Naive thymus-derived CD4-positive, alpha-beta T cell (primary cell): ENCODE measurements around the gene FGD4. TPM values are rescaled to one million over a fixed set of nuclear protein-coding genes. Genes with fewer than 3 reads are reported as not detected.
A peak's percentile ranks its signal among the peaks of the same experiment; 100 is the strongest.

Experiments
- ATAC-seq: fragments of 150-1000 bp; cut with Tn5 transposase; 2 replicates; pipeline ENCODE4 v1.10.0; 2021; ENCODE audit warnings: mild to moderate bottlenecking, moderate library complexity
- CTCF ChIA-PET: fragments of 350-600 bp; sonication (Branson Sonifier 250); formaldehyde crosslinking; loops from one replicate; lab custom pipeline; 2021; ENCODE audit warnings: antibody characterized with exemption; lab: Charles Lee
- POLR2A ChIA-PET: fragments of 350-600 bp; sonication (Branson Sonifier 250); formaldehyde crosslinking; loops from one replicate; lab custom pipeline; 2021; ENCODE audit warnings: antibody characterized with exemption, inconsistent platforms; lab: Charles Lee
- DNase-seq, 9 donors: peaks; one replicate each; pipeline versions ENCODE4 v3.0.0 to v3.0.0-alpha.2; 2020 to 2022; ENCODE audit warnings: mixed read lengths in 1 of 9
- H3K27ac ChIP-seq: one replicate; pipeline ENCODE4 v1.7.0; 2013; ENCODE audit warnings: mild to moderate bottlenecking, low read depth, low read length, moderate library complexity
- H3K27me3 ChIP-seq, 2 donors: one replicate each; pipeline ENCODE4 v1.7.0; 2013; ENCODE audit warnings: low read length in 2 of 2, mild to moderate bottlenecking in 2 of 2, moderate library complexity in 2 of 2; ENCODE audit not compliant: control insufficient read depth in 2 of 2, insufficient read depth in 2 of 2
- H3K36me3 ChIP-seq, 3 experiments: 1 replicate in 2 of 3; 2 replicates in 1 of 3; pipeline ENCODE4 v1.7.0; 2013; ENCODE audit warnings: low read length in 3 of 3, mild to moderate bottlenecking in 3 of 3, moderate library complexity in 1 of 3; ENCODE audit not compliant: insufficient read depth in 3 of 3, control insufficient read depth in 2 of 3
- H3K4me1 ChIP-seq, 2 donors: one replicate each; pipeline ENCODE4 v1.7.0; 2013; ENCODE audit warnings: low read length in 2 of 2, mild to moderate bottlenecking in 2 of 2, moderate library complexity in 1 of 2; ENCODE audit not compliant: control insufficient read depth in 2 of 2, insufficient read depth in 2 of 2
- H3K4me3 ChIP-seq: 2 replicates; pipeline ENCODE4 v1.7.0; 2013; ENCODE audit warnings: mild to moderate bottlenecking, low read length
- H3K9me3 ChIP-seq, 3 experiments: 1 replicate in 2 of 3; 2 replicates in 1 of 3; pipeline ENCODE4 v1.7.0; 2013; ENCODE audit warnings: low read length in 3 of 3; ENCODE audit not compliant: control insufficient read depth in 2 of 3
- H3K27ac Mint-ChIP-seq, 9 donors: one replicate each; pipeline ENCODE4 v1.8.0; 2020 to 2022; ENCODE audit warnings: mixed read lengths in 9 of 9, mild to moderate bottlenecking in 8 of 9, moderate library complexity in 5 of 9, inconsistent platforms in 2 of 9
- H3K27me3 Mint-ChIP-seq, 5 donors: one replicate each; pipeline ENCODE4 v1.8.0; 2021 to 2022; ENCODE audit warnings: mixed read lengths in 5 of 5, mild to moderate bottlenecking in 1 of 5
- H3K36me3 Mint-ChIP-seq, 5 donors: one replicate each; pipeline ENCODE4 v1.8.0; 2020 to 2022; ENCODE audit warnings: mixed read lengths in 5 of 5, mild to moderate bottlenecking in 3 of 5, inconsistent platforms in 1 of 5
- H3K4me1 Mint-ChIP-seq, 7 donors: one replicate each; pipeline ENCODE4 v1.8.0; 2020 to 2022; ENCODE audit warnings: mixed read lengths in 7 of 7, mild to moderate bottlenecking in 3 of 7, inconsistent platforms in 1 of 7
- H3K4me3 Mint-ChIP-seq, 10 donors: one replicate each; pipeline ENCODE4 v1.8.0; 2020 to 2022; ENCODE audit warnings: mild to moderate bottlenecking in 10 of 10, mixed read lengths in 10 of 10, moderate library complexity in 6 of 10, inconsistent platforms in 2 of 10
- H3K9me3 Mint-ChIP-seq, 11 donors: one replicate each; pipeline ENCODE4 v1.8.0; 2020 to 2022; ENCODE audit warnings: mixed read lengths in 11 of 11, mild to moderate bottlenecking in 4 of 11, inconsistent platforms in 1 of 11, moderate library complexity in 1 of 11
- intact Hi-C, 2 donors: fragments of 100-400 bp; cut with micrococcal nuclease; formaldehyde crosslinking; loops; one replicate each; pipeline ENCODE4 v1.15.1; 2023
- polyA plus RNA-seq, 2 donors: library from polyadenylated mRNA; unstranded; fragments of 300-500 nt; fragmentation: Illumina TruSeq; gene quantifications; one replicate each; pipeline ENCODE4 v1.2.3, GENCODE V29; 2021
- total RNA-seq, 6 experiments: library from RNA in 5 of 6; stranded (reverse) in 5 of 6; gene quantifications; 1 replicate in 5 of 6; 2 replicates in 1 of 6; pipeline ENCODE4 v1.2.3 and lab custom pipeline; 2021 to 2026

The FGD4 gene
- total and polyA plus RNA-seq, 7 experiments from 2014 or later = 0.12 to 13.7 (median 0.50) TPM; not detected in 1

DNA sequence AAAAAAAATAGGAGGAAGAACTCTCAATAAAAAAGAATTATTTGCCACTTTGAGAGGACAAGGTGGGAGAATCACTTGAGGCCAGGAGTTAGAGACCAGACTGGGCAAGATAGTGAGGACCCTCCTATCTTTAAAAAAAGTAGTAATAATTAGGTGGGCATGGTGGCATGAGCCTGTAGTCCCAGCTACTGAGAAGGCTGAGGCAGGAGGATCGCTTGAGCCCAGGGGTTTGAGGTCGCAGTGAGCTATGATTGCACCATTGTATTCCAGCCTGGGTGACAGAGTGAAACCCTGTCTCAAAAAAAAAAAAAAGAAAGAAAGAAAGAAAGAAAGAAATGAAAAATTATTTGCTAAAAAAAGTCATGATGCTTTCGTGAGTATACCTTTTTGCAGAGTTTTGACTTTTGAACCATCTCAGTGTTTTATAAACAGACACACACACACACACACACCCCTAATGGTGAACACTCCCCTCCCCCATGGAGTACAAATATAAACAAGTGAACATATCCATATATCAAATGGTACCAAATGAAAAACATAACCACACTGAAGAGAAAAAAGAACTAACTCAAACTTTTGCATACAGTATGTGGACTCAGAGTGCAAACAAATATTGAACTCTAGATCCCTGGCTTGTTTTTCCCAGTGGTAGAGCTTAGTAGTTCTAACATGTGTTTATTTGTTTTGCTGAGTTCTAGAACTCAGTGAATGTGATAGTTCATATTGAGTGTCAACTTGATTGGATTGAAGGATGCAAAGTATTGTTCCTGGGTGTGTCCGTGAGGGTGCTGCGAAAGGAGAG, 252.0 kb downstream of the FGD4 start:
- Histone ChIP-seq H3K27ac (no peak overlapping the region), H3K4me1 (no peaks in the 10 kb centered on the region), H3K4me3 (no peak overlapping the region), H3K36me3 (no peaks in the 10 kb centered on the region), H3K27me3 (no peaks in the 10 kb centered on the region), H3K9me3 (no peaks in the 10 kb centered on the region)
- no peak for DNase-seq
- ChIA-PET CTCF (no interaction called here), POLR2A (no interaction called here)
- peaks cover 0 to 1% (median 0%) of the 10 kb centered on the region in 11 donors for H3K9me3 Mint-ChIP-seq
- no peaks in the 10 kb centered on the region for H3K4me1 Mint-ChIP-seq
- H3K4me3 Mint-ChIP-seq = no peak overlapping the region
- no peaks in the 10 kb centered on the region for H3K27me3 Mint-ChIP-seq
- ATAC-seq = no peak
- H3K27ac Mint-ChIP-seq = no peak overlapping the region
- no peaks in the 10 kb centered on the region for H3K36me3 Mint-ChIP-seq
- intact Hi-C loops = no loop called here

DNA sequence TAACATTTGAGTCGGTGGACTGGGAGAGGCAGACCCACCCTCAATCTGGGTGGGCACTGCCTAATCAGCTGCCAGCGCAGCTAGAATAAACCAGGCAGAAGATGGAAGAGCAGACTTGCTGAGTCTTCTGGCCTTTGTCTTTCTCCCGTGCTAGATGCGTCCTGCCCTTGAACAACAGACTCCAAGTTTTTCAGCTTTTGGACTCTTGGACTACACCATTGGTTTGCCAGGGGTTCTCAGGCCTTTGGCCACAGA, 252.5 kb downstream of the FGD4 start:
- Mint-ChIP-seq H3K4me3 (no peak overlapping the region), H3K36me3 (no peaks in the 10 kb centered on the region)

GRCh38 chr12:32659908-32660440, 260.6 kb downstream of the FGD4 start:
- DNase-seq (no peak), ATAC-seq (no peak)
- Histone ChIP-seq H3K4me3 (no peak overlapping the region), H3K4me1 (no peaks in the 10 kb centered on the region), H3K36me3 (no peaks in the 10 kb centered on the region), H3K27me3 (no peaks in the 10 kb centered on the region), H3K27ac (no peak overlapping the region), H3K9me3 (no peaks in the 10 kb centered on the region)
- ChIA-PET POLR2A (no interaction called here), CTCF (no interaction called here)
- intact Hi-C loops = loop anchor here in 1 of 2 donors (5.0 kb wide), 1 partner anchor 293 kb away; no protein-coding TSS in a partner anchor
- no peaks in the 10 kb centered on the region for H3K27me3 Mint-ChIP-seq
- peaks cover 0 to 8% (median 0%) of the 10 kb centered on the region in 7 donors for H3K4me1 Mint-ChIP-seq
- no peak overlapping the region for H3K27ac Mint-ChIP-seq
- H3K9me3 Mint-ChIP-seq = no peaks in the 10 kb centered on the region
- no peak overlapping the region for H3K4me3 Mint-ChIP-seq
- no peaks in the 10 kb centered on the region for H3K36me3 Mint-ChIP-seq

More for the DNA sequence above, 252.5 kb downstream of the FGD4 start:
- H3K27ac Mint-ChIP-seq = no peak overlapping the region
- DNase-seq = no peak
- H3K4me1 ChIP-seq = no peaks in the 10 kb centered on the region
- no peaks in the 10 kb centered on the region for H3K4me1 Mint-ChIP-seq
- H3K36me3 ChIP-seq = no peaks in the 10 kb centered on the region
- H3K27me3 ChIP-seq = no peaks in the 10 kb centered on the region
- no peaks in the 10 kb centered on the region for H3K9me3 ChIP-seq
- no peak overlapping the region for H3K27ac ChIP-seq
- ChIA-PET CTCF (no interaction called here), POLR2A (no interaction called here)
- ATAC-seq = no peak
- peaks cover 0 to 1% (median 0%) of the 10 kb centered on the region in 11 donors for H3K9me3 Mint-ChIP-seq
- H3K4me3 ChIP-seq = no peak overlapping the region
- intact Hi-C loops = no loop called here
- H3K27me3 Mint-ChIP-seq = no peaks in the 10 kb centered on the region

GRCh38 chr12:32661706-32662105, 262.3 kb downstream of the FGD4 start:
- intact Hi-C loops = no loop called here
- Histone ChIP-seq H3K36me3 (no peaks in the 10 kb centered on the region), H3K4me3 (no peak overlapping the region), H3K9me3 (no peaks in the 10 kb centered on the region), H3K27me3 (no peaks in the 10 kb centered on the region), H3K4me1 (no peaks in the 10 kb centered on the region), H3K27ac (no peak overlapping the region)
- H3K27ac Mint-ChIP-seq = no peak overlapping the region
- H3K9me3 Mint-ChIP-seq = no peaks in the 10 kb centered on the region
- H3K4me1 Mint-ChIP-seq = peaks cover 0 to 8% (median 0%) of the 10 kb centered on the region in 7 donors
- no peak overlapping the region for H3K4me3 Mint-ChIP-seq
- CTCF ChIA-PET = no interaction called here
- ATAC-seq (no peak), DNase-seq (no peak)
- H3K27me3 Mint-ChIP-seq = no peaks in the 10 kb centered on the region
- POLR2A ChIA-PET = no interaction called here
- H3K36me3 Mint-ChIP-seq = no peaks in the 10 kb centered on the region

DNA sequence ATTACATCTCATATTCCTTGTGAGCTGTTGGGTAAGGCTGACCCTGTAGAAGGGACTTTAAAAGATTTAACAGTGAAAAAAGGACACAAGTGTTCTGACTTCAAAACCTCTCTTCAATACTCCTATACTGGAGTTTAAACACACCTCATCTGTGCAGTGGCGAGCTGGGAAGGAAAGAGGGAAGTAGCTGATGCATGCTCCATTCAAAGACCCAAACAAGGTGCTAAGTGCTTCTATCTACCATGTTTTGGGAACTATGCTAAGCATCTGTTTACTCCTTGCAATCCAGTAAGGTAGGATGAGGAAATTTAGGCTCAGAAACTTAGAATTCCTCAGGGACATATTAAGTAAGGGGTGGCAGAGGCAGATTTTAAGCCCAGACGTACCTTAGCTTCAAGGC, 263.3 kb downstream of the FGD4 start:
- Mint-ChIP-seq H3K4me3 (no peak overlapping the region), H3K27me3 (peaks cover 0 to 4% (median 0%) of the 10 kb centered on the region in 5 donors), H3K9me3 (no peaks in the 10 kb centered on the region), H3K27ac (no peak overlapping the region), H3K36me3 (no peaks in the 10 kb centered on the region), H3K4me1 (peaks cover 0 to 6% (median 0%) of the 10 kb centered on the region in 7 donors)
- Histone ChIP-seq H3K4me3 (no peak overlapping the region), H3K27ac (no peak overlapping the region), H3K9me3 (no peaks in the 10 kb centered on the region), H3K27me3 (no peaks in the 10 kb centered on the region), H3K36me3 (no peaks in the 10 kb centered on the region), H3K4me1 (no peaks in the 10 kb centered on the region)
- intact Hi-C loops = no loop called here
- DNase-seq = no peak
- ATAC-seq = no peak
- ChIA-PET CTCF (no interaction called here), POLR2A (no interaction called here)

GRCh38 chr12:32666018-32666417, 266.7 kb downstream of the FGD4 start:
- Histone ChIP-seq H3K4me3 (no peak overlapping the region), H3K27ac (no peak overlapping the region), H3K9me3 (no peaks in the 10 kb centered on the region), H3K27me3 (no peaks in the 10 kb centered on the region), H3K36me3 (no peaks in the 10 kb centered on the region), H3K4me1 (no peaks in the 10 kb centered on the region)
- no peak overlapping the region for H3K27ac Mint-ChIP-seq
- H3K4me3 Mint-ChIP-seq = peak overlapping the region in 3 of 10 donors; percentile 17 to 85 (median 55)
- H3K4me1 Mint-ChIP-seq = peaks cover 0 to 2% (median 0%) of the 10 kb centered on the region in 7 donors
- DNase-seq (no peak), ATAC-seq (no peak)
- H3K27me3 Mint-ChIP-seq = peaks cover 0 to 4% (median 0%) of the 10 kb centered on the region in 5 donors
- ChIA-PET CTCF (no interaction called here), POLR2A (no interaction called here)
- peaks cover 0 to 27% (median 11%) of the 10 kb centered on the region in 11 donors for H3K9me3 Mint-ChIP-seq
- intact Hi-C loops = no loop called here
- H3K36me3 Mint-ChIP-seq = peaks cover 0 to 3% (median 0%) of the 10 kb centered on the region in 5 donors

- ChIA-PET POLR2A (interaction anchor here (0.7 kb wide), 1 partner anchor 563 kb away, joined by 3 read pairs; no protein-coding TSS in a partner anchor), CTCF (no interaction called here)
- H3K4me3 Mint-ChIP-seq = no peak overlapping the region
- H3K4me1 Mint-ChIP-seq = peaks cover 0 to 6% (median 0%) of the 10 kb centered on the region in 7 donors
- H3K27ac Mint-ChIP-seq = no peak overlapping the region
- peaks cover 0 to 3% (median 0%) of the 10 kb centered on the region in 5 donors for H3K36me3 Mint-ChIP-seq
- peaks cover 0 to 4% (median 0%) of the 10 kb centered on the region in 5 donors for H3K27me3 Mint-ChIP-seq
- no peak for ATAC-seq
- no peaks in the 10 kb centered on the region for H3K9me3 ChIP-seq
- no peak for DNase-seq
- no peaks in the 10 kb centered on the region for H3K4me1 ChIP-seq
- H3K27me3 ChIP-seq = no peaks in the 10 kb centered on the region
- H3K36me3 ChIP-seq = no peaks in the 10 kb centered on the region
- no peak overlapping the region for H3K4me3 ChIP-seq
- peaks cover 0 to 27% (median 11%) of the 10 kb centered on the region in 11 donors for H3K9me3 Mint-ChIP-seq
- no peak overlapping the region for H3K27ac ChIP-seq
- intact Hi-C loops = no loop called here
Observed at GRCh38 chr12:32669584-32669983, 270.2 kb downstream of the FGD4 start.
